ENCODE data around the gene C1orf21.

The C1orf21 gene

DNA sequence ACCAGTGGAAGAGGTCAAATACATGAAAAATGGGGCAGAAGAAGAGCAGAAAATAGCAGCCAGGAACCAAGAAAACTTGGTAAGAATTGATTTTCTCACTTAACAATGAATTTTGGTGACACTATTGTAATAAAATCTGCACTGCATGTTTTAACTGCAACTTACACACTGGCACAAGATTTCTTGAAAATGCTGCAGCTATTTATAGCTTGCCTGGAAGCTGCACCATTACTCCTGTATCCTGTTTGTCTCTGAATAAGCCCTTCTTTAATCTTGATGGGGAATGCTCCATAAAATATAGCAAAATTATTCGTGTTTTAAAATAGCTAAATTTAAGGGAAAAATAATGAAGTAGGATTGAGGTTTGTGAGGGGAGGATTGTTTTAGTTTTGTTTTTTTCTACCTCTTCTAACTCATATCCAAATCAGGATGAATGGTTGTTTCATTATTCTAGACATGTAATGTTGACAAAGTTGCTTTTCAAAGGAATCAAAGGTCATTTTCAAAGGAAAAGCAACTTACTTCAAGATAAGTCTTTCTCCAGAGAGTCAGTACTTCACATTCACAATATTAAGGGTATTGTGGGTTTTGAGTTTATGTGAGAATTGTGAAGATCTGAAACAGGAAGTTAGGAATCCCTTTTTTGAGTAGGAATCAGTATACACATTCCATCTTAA, 120.9 kb downstream of the C1orf21 start:
- Histone ChIP-seq H4K8ac (ENCODE audit: low read depth, low read length) (no peak overlapping the region), H4K5ac (ENCODE audit: low read length) (no peak overlapping the region), H2BK5ac (ENCODE audit: low read length) (no peak overlapping the region), H3K9ac (ENCODE audit: low read length) (no peak overlapping the region), H3K27ac (ENCODE audit: low read depth, low read length) (no peak overlapping the region), H3K23ac (ENCODE audit: low read length) (no peak overlapping the region), H3K56ac (ENCODE audit: low read length) (no peak overlapping the region), H3K79me1 (ENCODE audit: low read length) (no peaks in the 10 kb centered on the region), H3K36me3 (ENCODE audit: control insufficient read depth, insufficient read depth, low read length) (no peaks in the 10 kb centered on the region), H2BK120ac (ENCODE audit: low read depth, low read length) (no peak overlapping the region), H2BK15ac (replicated peaks; ENCODE audit: low read depth) (no peak overlapping the region), H2AK5ac (ENCODE audit: low read length) (no peak overlapping the region), H3K4me2 (ENCODE audit: low read length) (no peak overlapping the region), H3K27me3 (ENCODE audit: insufficient read depth, low read length, poor library complexity) (no peaks in the 10 kb centered on the region), H3K4ac (ENCODE audit: low read depth, low read length) (no peak overlapping the region), H3K4me1 (ENCODE audit: control insufficient read depth, low read depth, low read length) (no peaks in the 10 kb centered on the region), H3K4me3 (ENCODE audit: low read length) (no peak overlapping the region), H3K79me2 (ENCODE audit: control insufficient read depth, insufficient read depth, low read length) (no peaks in the 10 kb centered on the region), H3K18ac (ENCODE audit: low read length) (no peak overlapping the region)
- no peak for DNase-seq
- 100% methylated on average over 1 of the region's 1 CpG for WGBS (ENCODE audit: extremely low coverage, insufficient coverage, low lambda C conversion rate)

DNA sequence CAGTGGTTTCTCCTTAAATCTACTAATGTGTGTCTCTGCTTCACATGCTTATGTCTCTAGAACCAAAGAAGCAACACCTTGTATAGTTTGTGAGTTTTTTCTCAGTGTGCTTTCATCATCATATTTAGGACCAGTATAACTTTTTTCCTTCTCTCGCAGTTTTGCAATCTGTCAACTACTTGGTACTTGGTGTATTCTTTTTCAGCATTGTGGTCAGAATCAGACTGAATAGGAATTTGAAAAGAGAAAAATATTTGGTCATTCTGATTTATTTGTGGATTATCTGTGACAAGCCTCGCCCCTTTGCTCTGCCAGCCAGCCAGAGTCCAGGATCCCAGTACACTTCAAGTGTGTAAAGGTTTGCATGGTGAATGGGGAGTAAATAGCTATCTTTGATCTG, 122.3 kb downstream of the C1orf21 start:
- H3K79me1 ChIP-seq (ENCODE audit: low read length), result no peaks in the 10 kb centered on the region
- H4K5ac ChIP-seq (ENCODE audit: low read length), result no peak overlapping the region
- no peaks in the 10 kb centered on the region for H3K27me3 ChIP-seq (ENCODE audit: insufficient read depth, low read length, poor library complexity)
- no peak overlapping the region for H2BK5ac ChIP-seq (ENCODE audit: low read length)
- H3K4me2 ChIP-seq (ENCODE audit: low read length), result no peak overlapping the region
- H4K8ac ChIP-seq (ENCODE audit: low read depth, low read length), result no peak overlapping the region
- H3K27ac ChIP-seq (ENCODE audit: low read depth, low read length), result no peak overlapping the region
- DNase-seq, result no peak
- H3K9ac ChIP-seq (ENCODE audit: low read length), result no peak overlapping the region
- H2AK5ac ChIP-seq (ENCODE audit: low read length), result no peak overlapping the region
- no peak overlapping the region for H3K4ac ChIP-seq (ENCODE audit: low read depth, low read length)
- H2BK120ac ChIP-seq (ENCODE audit: low read depth, low read length), result no peak overlapping the region
- no peak overlapping the region for H3K23ac ChIP-seq (ENCODE audit: low read length)
- no peak overlapping the region for H3K4me3 ChIP-seq (ENCODE audit: low read length)
- H3K79me2 ChIP-seq (ENCODE audit: control insufficient read depth, insufficient read depth, low read length), result no peaks in the 10 kb centered on the region
- no peaks in the 10 kb centered on the region for H3K36me3 ChIP-seq (ENCODE audit: control insufficient read depth, insufficient read depth, low read length)
- no peak overlapping the region for H3K18ac ChIP-seq (ENCODE audit: low read length)
- WGBS (ENCODE audit: extremely low coverage, insufficient coverage, low lambda C conversion rate), result no CpG with 5 or more reads among the region's 2 CpGs
- no peak overlapping the region for H2BK15ac ChIP-seq (replicated peaks; ENCODE audit: low read depth)
- H3K4me1 ChIP-seq (ENCODE audit: control insufficient read depth, low read depth, low read length), result no peaks in the 10 kb centered on the region
- H3K56ac ChIP-seq (ENCODE audit: low read length), result no peak overlapping the region

DNA sequence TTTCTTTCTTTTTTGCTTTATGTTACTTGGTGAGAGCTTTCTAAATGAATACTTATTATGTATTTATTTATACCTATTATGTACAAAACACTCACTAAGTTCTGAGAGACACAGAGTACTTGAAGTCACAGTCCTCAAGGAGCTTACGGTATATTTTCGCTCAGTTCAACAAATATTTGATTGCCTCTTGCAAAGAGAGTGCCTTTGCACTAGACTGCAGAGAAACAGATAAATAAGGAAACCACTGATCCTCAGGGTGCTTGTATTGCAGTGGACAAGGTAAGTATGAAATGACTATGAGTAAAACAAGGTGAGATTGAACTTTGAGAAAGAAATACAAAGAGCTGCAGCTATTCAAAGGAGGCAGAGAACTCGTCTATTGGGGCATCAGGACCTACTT, 123.3 kb downstream of the C1orf21 start:
- Histone ChIP-seq H3K18ac (ENCODE audit: low read length) (no peak overlapping the region), H3K4me3 (ENCODE audit: low read length) (no peak overlapping the region), H3K9ac (ENCODE audit: low read length) (no peak overlapping the region), H3K4me2 (ENCODE audit: low read length) (no peak overlapping the region), H3K79me2 (ENCODE audit: control insufficient read depth, insufficient read depth, low read length) (no peaks in the 10 kb centered on the region), H3K4me1 (ENCODE audit: control insufficient read depth, low read depth, low read length) (no peaks in the 10 kb centered on the region), H2BK120ac (ENCODE audit: low read depth, low read length) (no peak overlapping the region), H3K23ac (ENCODE audit: low read length) (no peak overlapping the region), H3K36me3 (ENCODE audit: control insufficient read depth, insufficient read depth, low read length) (no peaks in the 10 kb centered on the region), H2BK5ac (ENCODE audit: low read length) (no peak overlapping the region), H3K27me3 (ENCODE audit: insufficient read depth, low read length, poor library complexity) (no peaks in the 10 kb centered on the region), H2AK5ac (ENCODE audit: low read length) (no peak overlapping the region), H2BK15ac (replicated peaks; ENCODE audit: low read depth) (no peak overlapping the region), H4K8ac (ENCODE audit: low read depth, low read length) (no peak overlapping the region), H3K27ac (ENCODE audit: low read depth, low read length) (no peak overlapping the region), H3K79me1 (ENCODE audit: low read length) (no peaks in the 10 kb centered on the region), H3K4ac (ENCODE audit: low read depth, low read length) (no peak overlapping the region), H4K5ac (ENCODE audit: low read length) (no peak overlapping the region), H3K56ac (ENCODE audit: low read length) (no peak overlapping the region)
- WGBS (ENCODE audit: extremely low coverage, insufficient coverage, low lambda C conversion rate), result no CpG with 5 or more reads among the region's 3 CpGs
- no peak for DNase-seq

DNA sequence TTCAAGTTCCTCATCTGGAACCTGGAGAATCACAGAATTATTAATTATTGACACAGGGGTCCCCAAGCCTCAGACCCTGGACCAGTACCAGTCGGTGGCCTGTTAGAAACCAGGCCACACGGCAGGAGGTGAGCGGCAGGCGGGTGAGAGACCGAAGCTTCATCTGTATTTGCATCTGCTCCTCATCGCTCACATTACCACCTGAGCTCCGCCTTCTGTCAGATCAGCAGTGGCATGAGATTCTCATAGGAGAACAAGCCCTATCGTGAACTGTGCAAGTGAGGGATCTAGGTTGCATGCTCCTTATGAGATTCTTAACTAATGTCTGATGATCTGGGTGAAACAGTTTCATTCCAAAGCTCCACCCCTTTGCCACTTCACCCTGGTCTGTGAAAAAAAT, 125.9 kb downstream of the C1orf21 start:
- no peak overlapping the region for H2BK5ac ChIP-seq (ENCODE audit: low read length)
- H3K36me3 ChIP-seq (ENCODE audit: control insufficient read depth, insufficient read depth, low read length), result no peaks in the 10 kb centered on the region
- no peaks in the 10 kb centered on the region for H3K79me1 ChIP-seq (ENCODE audit: low read length)
- H3K4me1 ChIP-seq (ENCODE audit: control insufficient read depth, low read depth, low read length), result no peaks in the 10 kb centered on the region
- no peak overlapping the region for H3K23ac ChIP-seq (ENCODE audit: low read length)
- H2AK5ac ChIP-seq (ENCODE audit: low read length), result no peak overlapping the region
- no peak overlapping the region for H2BK120ac ChIP-seq (ENCODE audit: low read depth, low read length)
- H3K27me3 ChIP-seq (ENCODE audit: insufficient read depth, low read length, poor library complexity), result no peaks in the 10 kb centered on the region
- H3K4ac ChIP-seq (ENCODE audit: low read depth, low read length), result no peak overlapping the region
- no peak overlapping the region for H3K56ac ChIP-seq (ENCODE audit: low read length)
- no peak overlapping the region for H2BK15ac ChIP-seq (replicated peaks; ENCODE audit: low read depth)
- H3K27ac ChIP-seq (ENCODE audit: low read depth, low read length), result no peak overlapping the region
- DNase-seq, result no peak
- no peak overlapping the region for H4K8ac ChIP-seq (ENCODE audit: low read depth, low read length)
- H3K4me2 ChIP-seq (ENCODE audit: low read length), result no peak overlapping the region
- no peaks in the 10 kb centered on the region for H3K79me2 ChIP-seq (ENCODE audit: control insufficient read depth, insufficient read depth, low read length)
- no peak overlapping the region for H3K18ac ChIP-seq (ENCODE audit: low read length)
- H4K5ac ChIP-seq (ENCODE audit: low read length), result no peak overlapping the region
- no CpG with 5 or more reads among the region's 8 CpGs for WGBS (ENCODE audit: extremely low coverage, insufficient coverage, low lambda C conversion rate)
- no peak overlapping the region for H3K9ac ChIP-seq (ENCODE audit: low read length)
- no peak overlapping the region for H3K4me3 ChIP-seq (ENCODE audit: low read length)

DNA sequence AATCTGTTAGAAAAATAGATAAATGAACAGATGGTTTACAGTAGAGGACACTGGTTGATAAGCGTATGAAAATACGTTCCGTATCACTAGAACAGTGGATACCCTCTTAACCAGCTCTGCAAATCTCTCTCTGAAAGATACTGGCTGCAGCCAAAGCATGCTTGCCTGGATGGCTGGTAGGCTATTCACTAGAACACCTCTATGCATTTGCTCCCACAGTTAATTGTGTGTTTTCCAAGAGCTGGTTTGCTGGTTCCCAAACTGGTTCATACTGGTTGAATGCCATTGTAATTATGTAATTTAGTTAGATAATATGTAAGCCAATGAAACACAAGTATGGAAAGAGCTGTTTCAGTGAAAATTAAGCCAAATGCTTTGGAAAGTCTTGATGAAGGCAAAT, 126.6 kb downstream of the C1orf21 start:
- Histone ChIP-seq H2AK5ac (ENCODE audit: low read length) (no peak overlapping the region), H3K18ac (ENCODE audit: low read length) (no peak overlapping the region), H4K5ac (ENCODE audit: low read length) (no peak overlapping the region), H2BK5ac (ENCODE audit: low read length) (no peak overlapping the region), H3K27ac (ENCODE audit: low read depth, low read length) (no peak overlapping the region), H3K4me1 (ENCODE audit: control insufficient read depth, low read depth, low read length) (no peaks in the 10 kb centered on the region), H3K4me3 (ENCODE audit: low read length) (no peak overlapping the region), H3K4ac (ENCODE audit: low read depth, low read length) (no peak overlapping the region), H3K27me3 (ENCODE audit: insufficient read depth, low read length, poor library complexity) (no peaks in the 10 kb centered on the region), H3K9ac (ENCODE audit: low read length) (no peak overlapping the region), H3K23ac (ENCODE audit: low read length) (no peak overlapping the region), H3K79me2 (ENCODE audit: control insufficient read depth, insufficient read depth, low read length) (no peaks in the 10 kb centered on the region), H3K79me1 (ENCODE audit: low read length) (no peaks in the 10 kb centered on the region), H2BK120ac (ENCODE audit: low read depth, low read length) (no peak overlapping the region), H3K56ac (ENCODE audit: low read length) (no peak overlapping the region), H3K36me3 (ENCODE audit: control insufficient read depth, insufficient read depth, low read length) (no peaks in the 10 kb centered on the region), H2BK15ac (replicated peaks; ENCODE audit: low read depth) (no peak overlapping the region), H3K4me2 (ENCODE audit: low read length) (no peak overlapping the region), H4K8ac (ENCODE audit: low read depth, low read length) (no peak overlapping the region)
- peak; percentile 45 for DNase-seq
- WGBS (ENCODE audit: extremely low coverage, insufficient coverage, low lambda C conversion rate), result no CpG with 5 or more reads among the region's 3 CpGs

DNA sequence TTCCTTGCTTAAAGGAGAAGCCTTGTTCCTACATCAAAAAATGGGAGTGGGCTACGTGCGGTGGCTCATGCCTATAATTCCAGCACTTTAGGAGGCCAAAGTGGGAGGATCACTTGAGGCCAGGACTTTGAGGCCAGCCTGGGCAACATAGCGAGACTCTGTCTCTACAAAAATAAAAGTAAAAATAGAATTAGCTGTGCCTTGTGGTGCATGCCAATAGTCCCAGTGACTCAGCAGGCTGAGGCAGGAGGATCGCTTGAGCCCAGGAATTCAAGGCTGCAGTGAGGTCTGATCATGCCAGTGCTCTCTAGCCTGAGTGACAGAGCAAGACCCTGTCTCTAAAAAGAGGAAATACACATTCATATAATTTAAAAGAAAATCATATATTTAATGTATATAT, 127.1 kb downstream of the C1orf21 start:
- no peak overlapping the region for H3K4me3 ChIP-seq (ENCODE audit: low read length)

More for the DNA sequence above, 127.1 kb downstream of the C1orf21 start:
- H3K27me3 ChIP-seq (ENCODE audit: insufficient read depth, low read length, poor library complexity), result no peaks in the 10 kb centered on the region
- H3K27ac ChIP-seq (ENCODE audit: low read depth, low read length), result no peak overlapping the region
- H3K23ac ChIP-seq (ENCODE audit: low read length), result no peak overlapping the region
- no peak overlapping the region for H2AK5ac ChIP-seq (ENCODE audit: low read length)
- H3K4me1 ChIP-seq (ENCODE audit: control insufficient read depth, low read depth, low read length), result no peaks in the 10 kb centered on the region
- no peak overlapping the region for H3K18ac ChIP-seq (ENCODE audit: low read length)
- WGBS (ENCODE audit: extremely low coverage, insufficient coverage, low lambda C conversion rate), result no CpG with 5 or more reads among the region's 4 CpGs
- no peak overlapping the region for H3K4me2 ChIP-seq (ENCODE audit: low read length)
- DNase-seq, result peak; percentile 45
- no peak overlapping the region for H4K8ac ChIP-seq (ENCODE audit: low read depth, low read length)
- no peak overlapping the region for H3K9ac ChIP-seq (ENCODE audit: low read length)
- H3K4ac ChIP-seq (ENCODE audit: low read depth, low read length), result peak overlapping the region; percentile 55
- H3K56ac ChIP-seq (ENCODE audit: low read length), result no peak overlapping the region
- H2BK120ac ChIP-seq (ENCODE audit: low read depth, low read length), result no peak overlapping the region
- H4K5ac ChIP-seq (ENCODE audit: low read length), result no peak overlapping the region
- no peaks in the 10 kb centered on the region for H3K79me1 ChIP-seq (ENCODE audit: low read length)
- H3K79me2 ChIP-seq (ENCODE audit: control insufficient read depth, insufficient read depth, low read length), result no peaks in the 10 kb centered on the region
- H2BK5ac ChIP-seq (ENCODE audit: low read length), result no peak overlapping the region
- H3K36me3 ChIP-seq (ENCODE audit: control insufficient read depth, insufficient read depth, low read length), result no peaks in the 10 kb centered on the region
- no peak overlapping the region for H2BK15ac ChIP-seq (replicated peaks; ENCODE audit: low read depth)

All from mesendoderm (in vitro differentiated cells).